Activated CD4-positive, alpha-beta T cell treated with anti-CD3 and anti-CD28 coated beads for 36 hours (primary cell): ENCODE results near the gene DDX4. TPM values are rescaled to one million over a fixed set of nuclear protein-coding genes. Genes with fewer than 3 reads are reported as not detected.
"Not testable (repeated sequence)": the region's sequence is repeated elsewhere in the genome, so short reads cannot be mapped to it uniquely, and the experiment has no call there.

ENCODE experiments used
- ATAC-seq: fragments of 200-7000 bp; cut with Tn5 transposase; one replicate; pipeline ENCODE4 v1.10.0; 2021; ENCODE audit warnings: mild to moderate bottlenecking, moderate library complexity
- CTCF ChIA-PET: fragments of 350-600 bp; sonication (Branson Sonifier 250); formaldehyde crosslinking; loops from one replicate; lab custom pipeline; 2021; ENCODE audit warnings: antibody characterized with exemption; lab: Charles Lee
- POLR2A ChIA-PET: fragments of 350-600 bp; sonication (Branson Sonifier 250); formaldehyde crosslinking; loops from one replicate; lab custom pipeline; 2021; ENCODE audit warnings: antibody characterized with exemption, inconsistent platforms; lab: Charles Lee
- DNase-seq: peaks from one replicate; pipeline ENCODE4 v3.0.0-alpha.2; 2020
- H3K27ac Mint-ChIP-seq: one replicate; pipeline ENCODE4 v1.8.0; 2021; ENCODE audit warnings: mixed read lengths
- H3K27me3 Mint-ChIP-seq: one replicate; pipeline ENCODE4 v1.8.0; 2021; ENCODE audit warnings: mixed read lengths
- H3K36me3 Mint-ChIP-seq: one replicate; pipeline ENCODE4 v1.8.0; 2021; ENCODE audit warnings: low read depth, mixed read lengths
- H3K4me1 Mint-ChIP-seq: one replicate; pipeline ENCODE4 v1.8.0; 2021; ENCODE audit warnings: mixed read lengths
- H3K4me3 Mint-ChIP-seq: one replicate; pipeline ENCODE4 v1.8.0; 2021; ENCODE audit warnings: mild to moderate bottlenecking, moderate library complexity, mixed read lengths
- H3K9me3 Mint-ChIP-seq: one replicate; pipeline ENCODE4 v1.8.0; 2021; ENCODE audit warnings: low read depth, mixed read lengths
- intact Hi-C, 2 experiments: fragments of 100-400 bp; cut with DNase I in 1 of 2; cut with micrococcal nuclease in 1 of 2; formaldehyde crosslinking; loops; one replicate each; pipeline versions ENCODE4 v1.14.2 to v1.15.1; 2022 to 2024; cut with DNase I, micrococcal nuclease
- total RNA-seq, 2 experiments: library from RNA; stranded (reverse); gene quantifications; one replicate each; pipeline ENCODE4 v1.2.3, GENCODE V29; 2021

DDX4 gene
- total RNA-seq, 2 experiments from 2014 or later: not detected

DNA sequence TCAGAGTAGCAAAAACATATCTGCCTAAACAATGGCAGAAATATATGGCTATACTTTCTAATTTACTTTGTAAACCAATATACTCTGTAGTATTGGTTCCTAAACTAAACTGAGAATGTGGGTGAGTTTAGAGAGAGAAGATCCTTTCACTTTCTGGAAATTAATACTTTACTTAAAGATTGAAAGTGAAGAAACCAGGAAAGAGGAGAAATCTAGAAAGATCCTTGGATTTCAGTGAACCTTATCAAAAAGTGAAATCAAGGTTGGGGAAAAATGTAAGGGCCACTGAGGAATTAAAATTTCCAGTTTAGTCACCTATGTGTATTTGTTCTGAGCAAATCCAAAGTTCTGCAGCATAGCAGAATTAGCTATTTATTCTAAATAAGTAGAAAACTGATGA is 31.6 kb upstream of the DDX4 start:
- Mint-ChIP-seq H3K4me3 (no peak overlapping the region), H3K4me1 (peaks cover 22% of the 10 kb centered on the region), H3K36me3 (peaks cover 11% of the 10 kb centered on the region), H3K27me3 (no peaks in the 10 kb centered on the region), H3K9me3 (no peaks in the 10 kb centered on the region), H3K27ac (no peak overlapping the region)
- CTCF ChIA-PET: interaction anchor here (0.6 to 2.9 kb wide), 2 partner anchors 15 to 465 kb away, joined by 3 to 12 read pairs; no protein-coding TSS in a partner anchor
- no peak for ATAC-seq
- no peak for DNase-seq
- POLR2A ChIA-PET: no interaction called here
- intact Hi-C loops: no loop called here

DNA sequence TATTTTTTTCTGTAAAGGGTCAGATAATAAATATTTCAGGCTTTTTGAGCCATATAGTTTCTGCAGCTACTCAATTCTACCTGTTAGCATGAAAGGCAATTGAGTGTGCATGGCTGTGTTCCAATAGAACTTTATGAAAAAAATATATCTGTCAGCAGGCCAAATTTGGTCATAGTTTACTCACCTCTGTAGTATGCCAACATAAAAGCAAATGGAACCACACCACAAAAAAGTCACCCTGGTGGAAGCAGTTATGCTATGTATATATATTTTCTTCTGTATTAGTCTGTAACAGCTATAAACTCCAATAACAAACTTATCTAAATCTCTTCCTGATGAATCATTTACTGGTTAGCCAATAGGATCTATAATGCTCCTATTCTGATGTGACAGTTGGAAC is 29.1 kb upstream of the DDX4 start:
- H3K9me3 Mint-ChIP-seq: no peaks in the 10 kb centered on the region
- H3K4me1 Mint-ChIP-seq: peaks cover 30% of the 10 kb centered on the region
- ATAC-seq (peak; percentile 6), DNase-seq (no peak)
- H3K4me3 Mint-ChIP-seq: no peak overlapping the region
- intact Hi-C loops: no loop called here
- no peaks in the 10 kb centered on the region for H3K27me3 Mint-ChIP-seq
- no peak overlapping the region for H3K27ac Mint-ChIP-seq
- H3K36me3 Mint-ChIP-seq: peaks cover 9% of the 10 kb centered on the region
- ChIA-PET CTCF (interaction anchor here (0.6 to 1.1 kb wide), 2 partner anchors 10 to 384 kb away, joined by 3 read pairs; no protein-coding TSS in a partner anchor), POLR2A (no interaction called here)

DNA sequence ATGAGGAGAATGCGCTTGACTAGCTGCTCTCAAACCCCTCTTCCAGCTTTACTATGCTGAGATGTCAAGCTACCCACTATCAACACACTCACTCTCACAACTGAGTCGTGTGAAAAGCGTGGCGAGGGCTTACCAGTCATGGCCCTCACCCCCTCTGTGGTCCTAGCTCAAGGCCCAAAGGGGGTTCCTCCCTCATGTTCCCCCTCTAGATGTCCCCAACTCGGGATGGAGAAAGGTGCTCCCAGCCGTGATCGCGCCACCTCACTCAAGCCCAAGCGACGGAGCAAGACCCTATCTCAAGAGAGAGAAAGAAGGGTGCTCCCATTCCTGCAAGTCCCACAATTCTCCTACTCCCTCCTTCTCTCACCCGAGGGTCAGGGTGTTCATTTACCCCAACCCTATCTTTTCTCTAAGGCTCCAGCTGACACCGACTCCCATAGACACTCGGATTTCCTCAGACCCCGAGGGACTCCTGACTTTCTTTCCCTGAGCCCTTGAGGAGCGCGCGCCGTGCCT is 26.3 kb upstream of the DDX4 start:
- peak overlapping the region; percentile 93 for H3K4me3 Mint-ChIP-seq
- intact Hi-C loops: loop anchor here (1.0 to 10.0 kb wide), 9 partner anchors 46 to 1462 kb away; partner anchors contain the start of genes ARL15 (in 1 of the 2), CDC20B (in 1 of the 2), DHX29 (in 1 of the 2) and MTREX (in 1 of the 2)

GRCh38 chr5:55712023-55712859 is 25.6 kb upstream of the DDX4 start, which contains the start of gene SLC38A9:
TSS of gene SLC38A9 (minus strand) at chr5:55712324. CDS start at chr5:55697958, 14,366 bp downstream.
- peaks cover 6% of the 10 kb centered on the region for H3K36me3 Mint-ChIP-seq
- H3K27me3 Mint-ChIP-seq: no peaks in the 10 kb centered on the region
- H3K4me3 Mint-ChIP-seq: peak within 1 kb of the TSS; percentile 93
- peaks cover 2% of the 10 kb centered on the region for H3K9me3 Mint-ChIP-seq
- H3K4me1 Mint-ChIP-seq: peaks cover 24% of the 10 kb centered on the region
- intact Hi-C loops: loop anchor here (1.0 to 10.0 kb wide), 9 partner anchors 45 to 1461 kb away; partner anchors contain the start of genes ARL15 (in 1 of the 2), CDC20B (in 1 of the 2), DHX29 (in 1 of the 2) and MTREX (in 1 of the 2)
- CTCF ChIA-PET: interaction anchor here (0.8 to 1.6 kb wide), 3 partner anchors 14 to 118 kb away, joined by 3 to 4 read pairs (median 3); no protein-coding TSS in a partner anchor
- DNase-seq (peak; percentile 97), ATAC-seq (peak; percentile 100)
- POLR2A ChIA-PET: no interaction called here
- peak within 1 kb of the TSS; percentile 92 for H3K27ac Mint-ChIP-seq

More for the DNA sequence above, 26.3 kb upstream of the DDX4 start:
- Mint-ChIP-seq H3K9me3 (peaks cover 2% of the 10 kb centered on the region), H3K27me3 (no peaks in the 10 kb centered on the region), H3K4me1 (peaks cover 24% of the 10 kb centered on the region), H3K36me3 (peaks cover 9% of the 10 kb centered on the region), H3K27ac (peak overlapping the region; percentile 92)
- ChIA-PET POLR2A (no interaction called here), CTCF (interaction anchor here (1.6 kb wide), 1 partner anchor 19 kb away, joined by 4 read pairs; no protein-coding TSS in a partner anchor)
- ATAC-seq: no peak
- DNase-seq: peak; percentile 18

- ATAC-seq (no peak), DNase-seq (no peak)
- H3K4me3 Mint-ChIP-seq: no peak overlapping the region
- peaks cover 20% of the 10 kb centered on the region for H3K4me1 Mint-ChIP-seq
- H3K9me3 Mint-ChIP-seq: peaks cover 2% of the 10 kb centered on the region
- ChIA-PET POLR2A (no interaction called here), CTCF (interaction anchor here (0.8 to 1.3 kb wide), 4 partner anchors 12 to 300 kb away, joined by 3 to 4 read pairs (median 3); no protein-coding TSS in a partner anchor)
- no peaks in the 10 kb centered on the region for H3K27me3 Mint-ChIP-seq
- H3K36me3 Mint-ChIP-seq: peaks cover 3% of the 10 kb centered on the region
- intact Hi-C loops: loop anchor here (5.0 to 10.0 kb wide), 4 partner anchors 43 to 1402 kb away; partner anchors contain the start of gene ARL15 (in 1 of the 2)
- no peak overlapping the region for H3K27ac Mint-ChIP-seq
Observed at GRCh38 chr5:55713871-55714270, 24.0 kb upstream of the DDX4 start.

DNA sequence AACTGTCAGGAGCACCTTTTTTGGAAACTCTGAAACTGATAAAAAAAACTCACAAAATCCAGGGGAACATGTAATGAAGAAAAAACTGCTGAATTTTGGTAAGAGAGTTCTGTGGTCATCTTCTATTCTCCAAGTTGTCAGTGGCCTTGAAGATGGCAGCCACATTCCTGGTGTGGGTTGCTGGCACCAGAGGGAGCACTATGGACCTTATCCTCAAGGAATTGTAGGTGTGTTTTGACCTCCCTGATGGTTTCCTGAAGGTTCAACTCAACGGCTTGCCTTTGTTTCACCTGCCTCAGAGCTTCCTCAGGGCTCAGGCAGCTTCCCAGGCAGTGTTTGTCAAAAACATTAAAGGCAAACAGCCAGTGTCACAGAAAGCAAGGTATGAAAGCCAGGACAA is 23.5 kb upstream of the DDX4 start:
- ATAC-seq: no peak
- peaks cover 2% of the 10 kb centered on the region for H3K36me3 Mint-ChIP-seq
- intact Hi-C loops: loop anchor here (5.0 to 10.0 kb wide), 4 partner anchors 43 to 1402 kb away; partner anchors contain the start of gene ARL15 (in 1 of the 2)
- peaks cover 2% of the 10 kb centered on the region for H3K27me3 Mint-ChIP-seq
- ChIA-PET POLR2A (interaction anchor here (0.6 kb wide), 1 partner anchor 310 kb away, joined by 3 read pairs; no protein-coding TSS in a partner anchor), CTCF (interaction anchor here (0.8 to 1.0 kb wide), 3 partner anchors 23 to 300 kb away, joined by 3 to 4 read pairs (median 3); no protein-coding TSS in a partner anchor)
- H3K4me1 Mint-ChIP-seq: peaks cover 16% of the 10 kb centered on the region
- no peak overlapping the region for H3K4me3 Mint-ChIP-seq
- DNase-seq: no peak
- H3K27ac Mint-ChIP-seq: no peak overlapping the region
- peaks cover 4% of the 10 kb centered on the region for H3K9me3 Mint-ChIP-seq

DNA sequence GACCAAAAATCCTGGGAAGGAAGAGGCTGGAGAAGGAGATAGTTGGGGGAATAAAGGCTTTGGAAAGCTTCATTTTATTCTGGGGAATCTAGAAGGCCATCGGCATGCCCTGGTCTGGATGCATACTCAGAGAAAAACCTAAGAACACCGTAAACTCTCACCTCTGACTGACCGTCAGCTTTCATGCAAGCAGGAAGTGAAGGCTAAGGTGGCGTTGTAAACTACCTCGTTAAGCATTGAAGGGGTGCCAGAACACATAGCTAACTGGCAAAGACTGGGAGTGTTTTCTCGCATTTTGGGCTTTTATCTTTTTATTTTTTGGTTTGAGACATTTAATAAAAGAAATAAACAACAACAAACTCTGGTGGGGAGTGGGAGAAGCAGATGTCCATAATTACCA is 23.1 kb upstream of the DDX4 start:
- no peak overlapping the region for H3K27ac Mint-ChIP-seq
- peaks cover 4% of the 10 kb centered on the region for H3K9me3 Mint-ChIP-seq
- no peak for DNase-seq
- intact Hi-C loops: loop anchor here (5.0 to 10.0 kb wide), 4 partner anchors 43 to 1402 kb away; partner anchors contain the start of gene ARL15 (in 1 of the 2)
- ATAC-seq: no peak
- ChIA-PET POLR2A (interaction anchor here (0.6 kb wide), 1 partner anchor 310 kb away, joined by 3 read pairs; no protein-coding TSS in a partner anchor), CTCF (interaction anchor here (0.8 to 0.9 kb wide), 2 partner anchors 24 to 161 kb away, joined by 3 read pairs; no protein-coding TSS in a partner anchor)
- H3K4me3 Mint-ChIP-seq: no peak overlapping the region
- H3K27me3 Mint-ChIP-seq: peaks cover 2% of the 10 kb centered on the region
- H3K36me3 Mint-ChIP-seq: peaks cover 2% of the 10 kb centered on the region
- H3K4me1 Mint-ChIP-seq: peaks cover 16% of the 10 kb centered on the region

DNA sequence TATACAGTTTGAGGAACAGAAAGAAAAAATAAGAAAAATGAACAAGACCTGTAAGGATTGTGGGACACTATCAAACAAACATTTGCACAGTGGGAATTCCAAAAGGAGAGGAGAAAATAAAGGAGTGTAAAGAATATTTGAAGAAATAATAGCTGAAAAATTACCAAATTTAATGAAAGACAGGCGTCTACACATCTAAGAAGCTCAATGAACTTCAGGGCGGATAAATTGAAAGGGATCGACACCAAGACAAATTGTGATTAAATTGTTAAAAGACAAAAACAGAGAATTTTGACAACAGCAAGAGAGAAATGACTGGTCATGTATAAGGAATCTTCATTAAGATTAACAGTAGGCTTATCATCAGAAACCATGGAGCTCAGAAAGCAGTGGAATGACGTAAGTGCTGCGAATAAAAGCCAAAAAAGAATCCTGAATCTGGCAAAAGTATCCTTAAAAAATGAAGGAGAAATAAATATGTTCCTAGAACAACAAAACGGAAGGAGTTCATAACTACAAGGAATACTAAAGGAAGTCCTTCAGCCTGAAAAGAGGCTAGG is 22.3 kb upstream of the DDX4 start:
- Mint-ChIP-seq H3K9me3 (peaks cover 4% of the 10 kb centered on the region), H3K27ac (no peak overlapping the region), H3K4me3 (no peak overlapping the region), H3K27me3 (peaks cover 2% of the 10 kb centered on the region), H3K36me3 (peaks cover 2% of the 10 kb centered on the region), H3K4me1 (peaks cover 16% of the 10 kb centered on the region)
- ChIA-PET POLR2A (no interaction called here), CTCF (interaction anchor here (0.5 kb wide), 1 partner anchor 10 kb away, joined by 3 read pairs; no protein-coding TSS in a partner anchor)
- DNase-seq: no peak
- intact Hi-C loops: loop anchor here in 1 of 2 experiments (10.0 kb wide), 1 partner anchor 489 kb away; no protein-coding TSS in a partner anchor
- ATAC-seq: no peak

DNA sequence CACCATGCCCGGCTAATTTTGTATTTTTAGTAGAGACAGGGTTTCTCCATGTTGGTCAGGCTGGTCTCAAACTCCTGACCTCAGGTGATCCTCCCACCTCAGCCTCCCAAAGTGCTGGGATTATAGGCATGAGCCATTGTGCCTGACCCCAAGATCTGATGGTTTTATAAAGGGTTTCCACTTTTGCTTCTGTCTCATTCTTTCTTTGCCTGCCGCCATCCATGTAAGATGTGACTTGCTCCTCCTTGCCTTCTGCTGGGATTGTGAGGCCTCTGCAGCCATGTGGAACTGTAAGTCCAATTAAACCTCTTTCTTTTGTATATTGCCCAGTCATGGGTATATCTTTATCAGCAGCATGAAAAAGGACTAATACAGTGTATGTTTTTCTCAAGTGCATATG is 18.8 kb upstream of the DDX4 start:
- intact Hi-C loops: loop anchor here in 1 of 2 experiments (10.0 kb wide), 1 partner anchor 486 kb away; no protein-coding TSS in a partner anchor

GRCh38 chr5:55720188-55720703 is 17.6 kb upstream of the DDX4 start:
- peaks cover 2% of the 10 kb centered on the region for H3K36me3 Mint-ChIP-seq
- CTCF ChIA-PET: interaction anchor here (0.6 kb wide), 2 partner anchors 19 to 45 kb away, joined by 3 read pairs; no protein-coding TSS in a partner anchor
- DNase-seq: no peak
- no peak overlapping the region for H3K4me3 Mint-ChIP-seq
- POLR2A ChIA-PET: interaction anchor here (0.6 kb wide), 1 partner anchor 454 kb away, joined by 5 read pairs; no protein-coding TSS in a partner anchor
- H3K27me3 Mint-ChIP-seq: peaks cover 2% of the 10 kb centered on the region
- no peak for ATAC-seq
- peaks cover 4% of the 10 kb centered on the region for H3K4me1 Mint-ChIP-seq
- no peak overlapping the region for H3K27ac Mint-ChIP-seq
- H3K9me3 Mint-ChIP-seq: peaks cover 4% of the 10 kb centered on the region
- intact Hi-C loops: no loop called here

More for the DNA sequence above, 18.8 kb upstream of the DDX4 start:
- H3K4me1 Mint-ChIP-seq, DNase-seq, H3K4me3 Mint-ChIP-seq, H3K36me3 Mint-ChIP-seq, H3K9me3 Mint-ChIP-seq, H3K27ac Mint-ChIP-seq, POLR2A ChIA-PET, ATAC-seq, CTCF ChIA-PET, H3K27me3 Mint-ChIP-seq: not testable (repeated sequence)
